ENCODE results near the gene CHD3.
A peak's percentile ranks its signal among the peaks of the same experiment; 100 is the strongest.

The CHD3 gene

GRCh38 chr17:7888184-7888920 lies at the start of gene CHD3:
Gene CHD3, plus strand, starts transcription at chr17:7888789. Its CDS starts 212 bp downstream, at chr17:7889001.
- Histone ChIP-seq H3K9ac (ENCODE audit: low read depth, low read length) (peak within 1 kb of the TSS; percentile 44), H3K9me3 (ENCODE audit: control insufficient read depth, insufficient read depth, low read length) (no peaks in the 10 kb centered on the region), H3K36me3 (ENCODE audit: insufficient read depth, low read length) (no peaks in the 10 kb centered on the region), H3K4me1 (ENCODE audit: insufficient read depth, low read length) (peaks cover 24% of the 10 kb centered on the region)

GRCh38 chr17:7839190-7839875 lies 49.3 kb upstream of the CHD3 start:
- no peak overlapping the region for H3K9ac ChIP-seq (ENCODE audit: low read depth, low read length)
- no peaks in the 10 kb centered on the region for H3K9me3 ChIP-seq (ENCODE audit: control insufficient read depth, insufficient read depth, low read length)
- peaks cover 8% of the 10 kb centered on the region for H3K4me1 ChIP-seq (ENCODE audit: insufficient read depth, low read length)
- no peaks in the 10 kb centered on the region for H3K36me3 ChIP-seq (ENCODE audit: insufficient read depth, low read length)

GRCh38 chr17:7839876-7840261 lies 48.7 kb upstream of the CHD3 start:
- Histone ChIP-seq H3K4me1 (ENCODE audit: insufficient read depth, low read length) (peaks cover 8% of the 10 kb centered on the region), H3K36me3 (ENCODE audit: insufficient read depth, low read length) (no peaks in the 10 kb centered on the region), H3K9me3 (ENCODE audit: control insufficient read depth, insufficient read depth, low read length) (no peaks in the 10 kb centered on the region), H3K9ac (ENCODE audit: low read depth, low read length) (no peak overlapping the region)

GRCh38 chr17:7840441-7840840 lies 48.1 kb upstream of the CHD3 start:
- H3K9me3 ChIP-seq (ENCODE audit: control insufficient read depth, insufficient read depth, low read length) = no peaks in the 10 kb centered on the region
- H3K36me3 ChIP-seq (ENCODE audit: insufficient read depth, low read length) = no peaks in the 10 kb centered on the region
- no peak overlapping the region for H3K9ac ChIP-seq (ENCODE audit: low read depth, low read length)
- peaks cover 8% of the 10 kb centered on the region for H3K4me1 ChIP-seq (ENCODE audit: insufficient read depth, low read length)

GRCh38 chr17:7840875-7841274 lies 47.7 kb upstream of the CHD3 start:
- Histone ChIP-seq H3K36me3 (ENCODE audit: insufficient read depth, low read length) (no peaks in the 10 kb centered on the region), H3K9ac (ENCODE audit: low read depth, low read length) (peak overlapping the region; percentile 80; the same call in 1 of the 2 replicates), H3K4me1 (ENCODE audit: insufficient read depth, low read length) (peaks cover 8% of the 10 kb centered on the region), H3K9me3 (ENCODE audit: control insufficient read depth, insufficient read depth, low read length) (no peaks in the 10 kb centered on the region)

- H3K4me1 ChIP-seq (ENCODE audit: insufficient read depth, low read length) = peaks cover 8% of the 10 kb centered on the region
- H3K36me3 ChIP-seq (ENCODE audit: insufficient read depth, low read length) = no peaks in the 10 kb centered on the region
- peak overlapping the region; percentile 80; the same call in 1 of the 2 replicates for H3K9ac ChIP-seq (ENCODE audit: low read depth, low read length)
- no peaks in the 10 kb centered on the region for H3K9me3 ChIP-seq (ENCODE audit: control insufficient read depth, insufficient read depth, low read length)
Observed at GRCh38 chr17:7841396-7841914, 47.1 kb upstream of the CHD3 start.

GRCh38 chr17:7841915-7842379 lies 46.6 kb upstream of the CHD3 start:
- H3K4me1 ChIP-seq (ENCODE audit: insufficient read depth, low read length) = peaks cover 8% of the 10 kb centered on the region
- peak overlapping the region; percentile 80; the same call in 1 of the 2 replicates for H3K9ac ChIP-seq (ENCODE audit: low read depth, low read length)
- H3K36me3 ChIP-seq (ENCODE audit: insufficient read depth, low read length) = no peaks in the 10 kb centered on the region
- H3K9me3 ChIP-seq (ENCODE audit: control insufficient read depth, insufficient read depth, low read length) = no peaks in the 10 kb centered on the region

GRCh38 chr17:7842380-7843256 lies 46.0 kb upstream of the CHD3 start:
- Histone ChIP-seq H3K9me3 (ENCODE audit: control insufficient read depth, insufficient read depth, low read length) (no peaks in the 10 kb centered on the region), H3K4me1 (ENCODE audit: insufficient read depth, low read length) (peaks cover 8% of the 10 kb centered on the region), H3K9ac (ENCODE audit: low read depth, low read length) (peak overlapping the region; percentile 80), H3K36me3 (ENCODE audit: insufficient read depth, low read length) (no peaks in the 10 kb centered on the region)

- peaks cover 8% of the 10 kb centered on the region for H3K4me1 ChIP-seq (ENCODE audit: insufficient read depth, low read length)
- H3K9me3 ChIP-seq (ENCODE audit: control insufficient read depth, insufficient read depth, low read length) = no peaks in the 10 kb centered on the region
- peak overlapping the region; percentile 80 for H3K9ac ChIP-seq (ENCODE audit: low read depth, low read length)
- no peaks in the 10 kb centered on the region for H3K36me3 ChIP-seq (ENCODE audit: insufficient read depth, low read length)
Observed at GRCh38 chr17:7843257-7843535, 45.4 kb upstream of the CHD3 start.

- Histone ChIP-seq H3K4me1 (ENCODE audit: insufficient read depth, low read length) (peaks cover 5% of the 10 kb centered on the region), H3K9ac (ENCODE audit: low read depth, low read length) (peak overlapping the region; percentile 80), H3K9me3 (ENCODE audit: control insufficient read depth, insufficient read depth, low read length) (no peaks in the 10 kb centered on the region), H3K36me3 (ENCODE audit: insufficient read depth, low read length) (no peaks in the 10 kb centered on the region)
Observed at GRCh38 chr17:7843536-7844291, 44.9 kb upstream of the CHD3 start.

- Histone ChIP-seq H3K36me3 (ENCODE audit: insufficient read depth, low read length) (no peaks in the 10 kb centered on the region), H3K9me3 (ENCODE audit: control insufficient read depth, insufficient read depth, low read length) (no peaks in the 10 kb centered on the region), H3K9ac (ENCODE audit: low read depth, low read length) (peak overlapping the region; percentile 80), H3K4me1 (ENCODE audit: insufficient read depth, low read length) (no peaks in the 10 kb centered on the region; the same call in 1 of the 2 replicates)
Observed at GRCh38 chr17:7844292-7845154, 44.1 kb upstream of the CHD3 start.

- H3K9ac ChIP-seq (ENCODE audit: low read depth, low read length) = peak overlapping the region; percentile 80; the same call in 1 of the 2 replicates
- no peaks in the 10 kb centered on the region for H3K9me3 ChIP-seq (ENCODE audit: control insufficient read depth, insufficient read depth, low read length)
- no peaks in the 10 kb centered on the region for H3K36me3 ChIP-seq (ENCODE audit: insufficient read depth, low read length)
- no peaks in the 10 kb centered on the region; the same call in 1 of the 2 replicates for H3K4me1 ChIP-seq (ENCODE audit: insufficient read depth, low read length)
Observed at GRCh38 chr17:7845359-7846062, 43.1 kb upstream of the CHD3 start.
